ENCODE results near the gene TBCC.
"Not testable (repeated sequence)": the region's sequence is repeated elsewhere in the genome, so short reads cannot be mapped to it uniquely, and the experiment has no call there.

Gene TBCC

DNA sequence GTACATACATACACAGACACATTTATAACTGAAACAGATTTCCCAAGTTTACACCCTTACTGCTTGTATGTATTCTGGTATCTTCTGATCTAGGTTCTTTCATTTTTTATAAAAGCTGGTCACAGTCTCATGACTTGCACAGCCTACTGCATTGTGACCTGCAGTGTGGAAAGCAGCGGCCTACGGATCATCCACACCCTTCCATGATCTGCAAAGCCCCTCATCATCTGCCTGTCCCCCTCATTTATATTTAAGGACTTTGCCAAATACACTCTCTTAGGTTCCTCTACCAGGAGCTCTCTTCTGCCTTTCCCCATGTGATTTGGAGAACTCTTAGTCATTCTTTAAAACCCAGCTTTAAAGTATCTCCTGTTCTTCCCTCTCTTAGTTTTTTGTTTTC, 23.9 kb upstream of the TBCC start:
- DNase-seq: no peak

DNA sequence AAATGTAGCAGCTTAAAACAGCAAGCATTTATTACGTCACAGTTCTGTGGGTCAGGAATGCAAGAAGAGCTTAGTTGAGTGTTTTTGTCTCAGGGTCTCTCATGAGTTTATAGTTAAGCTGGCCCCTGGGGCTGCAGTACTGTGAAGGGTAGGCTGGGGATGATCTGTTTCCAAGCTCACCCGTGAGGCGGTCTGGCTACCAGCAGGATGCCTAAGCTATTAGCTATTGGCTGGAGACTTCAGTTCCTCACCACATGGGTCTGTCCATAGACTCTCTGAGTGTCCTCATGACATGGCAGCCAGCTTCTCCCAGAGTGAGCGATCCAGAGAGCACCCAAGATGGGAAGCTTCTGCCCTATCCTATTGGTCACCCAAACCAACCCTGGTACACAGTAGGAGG, 23.1 kb upstream of the TBCC start:
- no peak for DNase-seq

GRCh38 chr6:42766163-42766670, 20.3 kb upstream of the TBCC start:
- no peak for DNase-seq

GRCh38 chr6:42764911-42765648, 19.2 kb upstream of the TBCC start:
- no peak for DNase-seq

- DNase-seq: no peak
Observed at GRCh38 chr6:42762950-42763349, 17.0 kb upstream of the TBCC start.

DNA sequence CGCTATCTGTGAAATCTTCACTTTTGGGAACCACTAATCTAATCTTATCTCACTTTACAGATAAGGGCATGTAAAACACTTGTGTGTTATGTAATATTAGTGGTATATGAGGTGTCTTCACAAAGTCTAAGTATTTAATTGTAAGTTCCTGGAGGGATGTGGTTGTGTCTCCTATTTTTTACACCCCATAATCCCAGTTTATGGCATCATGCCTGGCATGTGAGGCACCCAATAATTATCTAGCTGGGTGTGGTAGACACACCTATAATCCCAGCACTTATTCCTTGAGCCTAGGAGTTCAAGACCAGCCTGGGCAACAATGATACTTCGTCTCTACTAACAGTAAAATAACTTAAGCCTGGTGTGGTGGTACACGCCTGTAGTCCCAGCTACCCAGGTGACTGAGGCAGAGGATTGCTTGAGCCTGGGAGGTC, 16.5 kb upstream of the TBCC start:
- no peak for DNase-seq

DNA sequence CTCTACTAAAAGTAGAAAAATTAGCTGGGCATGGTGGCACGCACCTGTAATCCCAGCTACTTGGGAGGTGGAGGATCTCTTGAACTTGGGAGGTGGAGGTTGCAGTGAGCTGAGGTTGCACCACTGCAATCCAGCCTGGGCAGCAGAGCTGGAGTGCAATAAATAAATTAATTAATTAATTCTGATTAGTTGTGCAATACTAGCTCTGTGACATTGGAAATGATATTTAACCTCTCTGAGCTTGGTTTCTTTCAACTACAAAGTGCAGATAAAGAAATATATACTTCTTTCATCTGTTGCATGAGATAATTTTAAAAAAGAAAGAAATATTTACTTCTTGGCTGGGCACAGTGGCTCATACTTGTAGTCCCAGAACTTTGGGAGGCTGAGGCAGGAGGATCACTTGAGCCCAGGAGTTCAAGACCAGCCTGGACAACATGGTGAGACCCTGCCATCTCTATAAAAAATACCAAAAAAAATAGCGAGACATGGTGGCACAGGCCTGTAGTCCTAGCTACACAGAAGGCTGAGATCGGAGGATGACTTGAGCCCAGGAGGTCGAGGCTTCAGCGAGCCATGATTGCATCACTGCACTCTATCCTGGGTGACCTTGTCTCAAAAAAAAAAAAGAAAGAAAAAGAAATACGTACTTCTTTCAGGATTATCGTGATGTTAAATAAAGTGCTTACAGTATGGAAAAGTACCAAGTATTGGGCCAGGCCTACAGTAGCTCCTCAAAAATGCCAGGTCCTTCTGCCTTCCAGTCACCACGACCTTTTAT, 15.6 kb upstream of the TBCC start:
- DNase-seq: no peak

GRCh38 chr6:42758756-42759430, 13.0 kb upstream of the TBCC start:
- DNase-seq: no peak

- DNase-seq: no peak
Observed at GRCh38 chr6:42756722-42757121, 10.8 kb upstream of the TBCC start.

GRCh38 chr6:42754759-42755158, 8.9 kb upstream of the TBCC start:
- DNase-seq: no peak

DNA sequence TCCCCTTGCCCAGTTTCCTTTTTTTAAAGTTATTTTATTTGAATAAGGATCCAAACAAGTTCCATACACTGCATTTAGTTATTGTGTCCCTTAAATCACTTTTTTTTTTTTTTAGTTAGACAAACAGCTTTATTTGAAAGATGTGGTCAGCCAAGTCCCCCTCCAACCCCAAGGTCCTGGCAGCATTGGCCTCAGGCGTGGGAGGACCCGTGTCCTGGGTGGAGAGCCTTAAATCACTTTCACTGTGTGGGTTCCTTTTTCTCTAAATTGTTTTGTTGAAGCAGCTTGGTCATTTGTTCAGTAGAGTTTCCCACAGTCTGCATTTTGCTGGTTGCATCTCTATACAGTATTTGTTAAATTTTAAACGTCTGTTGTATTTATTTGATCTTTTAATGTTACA, 5.2 kb upstream of the TBCC start:
- no peak for DNase-seq

DNA sequence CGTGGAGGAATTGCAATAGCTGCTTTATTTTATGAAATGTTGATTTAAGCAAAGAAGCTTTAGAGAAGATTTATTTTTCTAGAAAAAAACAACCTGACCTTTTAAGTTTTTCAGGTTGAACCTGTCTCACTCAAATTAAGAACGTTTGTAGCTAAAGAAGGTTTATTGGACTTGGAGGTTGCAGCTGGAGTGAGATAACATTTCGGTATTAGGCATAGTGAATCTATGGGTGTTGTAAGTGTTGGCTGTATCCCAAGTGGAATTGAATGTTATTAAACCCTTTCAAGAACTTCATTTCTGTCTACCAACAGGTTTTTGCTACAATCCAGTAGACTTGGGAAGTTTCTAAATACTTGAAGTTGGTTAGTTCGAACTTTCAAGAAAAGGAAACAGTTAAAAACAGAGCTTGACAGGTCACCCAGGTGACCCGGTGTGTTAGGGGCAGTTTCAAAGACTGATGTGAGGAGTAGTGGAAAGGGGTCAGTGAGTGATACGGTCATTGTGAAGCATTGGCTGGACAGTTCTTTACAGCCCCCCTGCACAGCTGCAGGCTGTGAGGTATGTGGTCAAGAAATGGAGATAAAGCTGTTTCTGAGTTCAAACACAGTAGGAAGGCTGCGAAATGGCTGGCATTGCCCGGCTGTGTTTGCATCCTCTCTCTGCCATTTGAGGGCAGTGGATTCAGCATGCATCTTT, 2.4 kb upstream of the TBCC start:
- no peak for DNase-seq

DNA sequence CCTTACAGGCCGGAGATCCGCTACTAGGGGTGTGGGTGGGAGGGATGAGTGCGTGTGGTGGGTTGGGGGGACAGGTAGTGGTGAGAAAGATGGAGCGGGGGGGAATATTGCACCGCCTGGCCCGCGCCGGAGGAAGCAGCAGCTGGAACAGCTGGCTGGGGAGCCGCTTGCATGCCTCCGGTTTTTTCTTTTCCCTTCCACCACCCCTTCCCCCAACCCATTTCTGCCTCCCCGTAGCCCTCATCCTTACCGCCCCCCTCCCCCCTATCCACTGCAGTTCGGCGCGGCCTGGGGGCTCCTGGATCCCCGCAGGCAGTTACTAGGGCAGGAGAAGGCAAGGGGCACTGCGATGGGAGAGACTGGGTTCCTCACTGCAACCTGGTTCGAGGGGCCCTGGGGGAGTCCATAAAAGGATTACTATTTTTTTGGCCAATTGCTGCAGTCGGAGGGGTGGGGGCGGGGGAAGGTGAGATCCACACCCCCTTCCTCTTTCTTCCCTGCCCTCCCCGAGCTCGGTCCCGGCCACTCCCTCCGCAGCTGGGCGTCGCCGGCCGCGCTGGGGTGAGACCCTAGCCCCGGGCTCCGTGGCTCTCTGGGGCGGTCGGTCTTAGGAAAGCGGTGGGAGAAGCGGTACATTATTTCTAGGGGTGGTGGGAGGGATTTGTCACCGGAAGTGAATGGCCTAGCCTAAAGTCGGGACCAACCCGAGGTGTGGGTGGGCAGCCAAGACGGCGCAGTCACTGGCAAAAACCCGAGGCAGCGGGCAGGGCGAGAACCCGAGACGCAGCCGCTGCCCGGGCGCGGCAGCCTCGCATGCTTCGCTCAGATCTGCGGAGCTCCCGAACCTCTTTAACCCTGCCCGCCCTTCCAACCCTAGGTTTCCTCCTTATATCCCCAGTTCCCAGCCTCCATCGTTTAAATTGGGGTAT, 824 bp upstream of the TBCC start:
- DNase-seq: peak; percentile 61

DNA sequence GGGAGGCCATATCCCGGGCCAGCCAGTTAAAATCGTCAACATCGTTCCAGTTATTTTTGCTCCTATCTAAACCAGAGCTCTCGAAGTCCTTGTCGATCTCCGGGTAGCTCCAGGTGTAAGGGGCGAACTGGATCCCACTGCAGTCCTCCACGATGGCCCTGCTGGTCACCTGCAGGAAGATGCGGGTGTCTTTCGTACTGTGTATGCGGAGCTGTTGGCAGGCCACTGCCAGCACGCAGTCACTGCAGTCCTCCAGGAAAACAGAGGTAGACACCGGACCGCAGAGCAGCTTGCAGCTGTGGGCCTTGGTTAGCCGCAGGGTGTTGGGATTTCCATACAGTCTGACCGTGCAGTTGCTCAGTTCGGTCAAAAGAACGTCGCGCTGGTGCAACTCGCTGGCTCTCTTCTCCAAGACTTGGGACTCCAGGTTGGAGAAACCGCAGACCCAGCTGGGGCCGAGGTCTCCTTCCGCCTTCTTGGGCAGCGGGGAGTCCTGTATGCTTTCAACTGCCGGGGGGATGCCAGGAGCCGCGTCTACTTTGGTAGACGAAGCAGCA, 742 bp downstream of the TBCC start:
- no peak for DNase-seq

DNA sequence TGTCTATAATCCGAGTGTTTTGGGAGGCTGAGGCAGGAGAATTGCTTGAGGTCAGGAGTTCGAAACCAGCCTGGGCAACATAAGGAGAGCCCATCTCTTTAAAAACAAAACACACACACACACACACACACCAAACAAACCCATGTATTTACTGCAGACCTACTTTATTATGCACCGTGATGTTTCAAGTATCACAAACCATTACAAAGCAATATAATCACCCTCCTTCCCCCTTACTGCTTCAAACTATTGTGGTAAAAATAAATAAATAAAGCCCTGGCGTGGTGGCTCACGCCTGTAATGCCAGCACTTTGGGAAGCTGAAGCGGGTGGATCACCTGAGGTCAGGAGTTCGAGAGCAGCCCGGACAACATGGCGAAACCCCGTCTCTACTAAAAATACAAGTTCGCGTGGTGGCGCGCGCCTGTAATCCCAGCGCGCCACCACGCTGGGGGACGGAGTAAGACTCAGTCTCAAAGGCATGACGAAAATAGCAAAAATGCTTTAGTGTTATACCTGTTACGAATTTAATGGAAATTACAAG, 1.5 kb downstream of the TBCC start:
- DNase-seq: no peak

DNA sequence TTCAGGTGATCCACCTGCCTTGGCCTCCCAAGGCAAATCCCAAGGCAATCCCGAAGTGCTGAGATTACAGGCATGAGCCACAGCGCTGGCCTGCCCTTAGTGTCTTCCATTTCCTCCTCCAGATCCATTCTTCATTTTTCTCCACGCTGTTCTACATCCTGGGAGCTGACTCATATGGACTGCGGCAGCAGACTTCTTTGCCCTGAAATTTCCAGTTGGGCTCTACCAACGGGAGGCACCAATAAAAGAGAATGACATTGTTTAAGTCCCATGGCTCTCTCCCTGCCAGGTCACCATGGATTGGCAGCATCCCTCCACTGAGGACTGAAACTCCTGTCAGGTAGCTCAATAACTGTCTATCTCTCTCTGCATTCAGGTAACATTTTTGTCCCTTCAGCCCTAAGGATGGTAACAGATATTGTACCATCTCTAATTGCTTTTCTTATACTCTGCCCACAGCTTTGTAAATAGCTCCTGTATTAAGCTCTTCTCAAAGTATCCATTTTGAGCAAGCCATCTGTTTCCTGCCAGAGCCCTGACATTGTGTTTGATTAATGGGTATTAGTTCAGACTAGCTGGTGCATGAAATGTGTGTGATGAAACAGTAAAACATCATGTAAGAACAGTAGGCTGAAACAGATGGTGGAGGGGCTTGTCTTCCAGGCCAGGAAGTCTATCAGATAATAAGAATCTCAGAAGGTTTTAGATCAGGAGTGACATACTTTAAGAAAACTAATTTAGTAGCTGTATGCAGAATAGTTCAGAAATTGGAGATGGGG, 3.6 kb downstream of the TBCC start:
- no peak for DNase-seq

DNA sequence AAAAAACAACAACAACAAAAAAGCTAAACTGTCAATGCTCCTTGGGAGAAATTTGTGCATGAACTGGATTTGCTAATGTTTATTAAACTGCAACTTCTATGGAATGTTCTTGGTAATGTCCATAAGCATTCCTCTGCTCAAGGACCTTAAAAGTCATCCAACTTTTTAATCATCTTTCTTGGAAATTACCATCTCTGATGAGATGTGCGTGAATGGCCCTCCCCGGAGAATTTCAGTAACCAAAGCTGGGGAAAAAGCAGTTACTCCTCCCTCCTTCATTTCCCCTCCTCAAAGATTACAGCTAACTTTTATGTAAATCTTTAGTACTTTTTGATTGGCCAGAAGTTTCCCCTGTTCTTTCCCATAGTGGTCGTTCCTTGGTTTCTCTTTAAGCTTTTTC, 5.2 kb downstream of the TBCC start:
- DNase-seq: no peak

DNA sequence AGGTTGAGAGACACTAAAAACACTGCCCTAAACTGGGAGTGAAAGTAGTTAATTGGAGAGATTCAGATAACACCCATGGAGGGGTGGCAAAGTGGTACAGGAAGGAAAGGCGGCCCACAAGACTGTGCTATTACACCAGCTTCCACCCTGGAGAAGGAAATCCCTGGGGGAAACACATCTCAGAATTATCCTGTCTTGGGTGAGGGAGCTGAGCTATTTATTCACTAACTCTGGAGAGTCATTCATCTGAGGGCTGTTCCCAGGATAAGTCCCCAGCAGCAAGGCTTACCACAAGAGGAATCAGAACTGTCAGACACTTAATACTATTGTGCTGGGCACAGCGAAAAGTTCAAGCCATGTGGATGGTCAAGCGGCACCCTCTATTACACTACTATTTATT, 9.9 kb downstream of the TBCC start:
- DNase-seq: no peak

- DNase-seq: not testable (repeated sequence)
Observed at GRCh38 chr6:42733867-42734481, 11.9 kb downstream of the TBCC start.

- no peak for DNase-seq
Observed at GRCh38 chr6:42729731-42730130, 16.2 kb downstream of the TBCC start.
